Glomerular visceral epithelial cell (primary cell): ENCODE data around the gene CHORDC1.
A peak's percentile ranks its signal among the peaks of the same experiment; 100 is the strongest.
"Not testable (repeated sequence)": the region's sequence is repeated elsewhere in the genome, so short reads cannot be mapped to it uniquely, and the experiment has no call there.

Experiments used
- DNase-seq: peaks from one replicate; pipeline ENCODE4 v3.0.0-alpha.2; 2016; ENCODE audit errors: extremely low spot score

Gene CHORDC1

DNA sequence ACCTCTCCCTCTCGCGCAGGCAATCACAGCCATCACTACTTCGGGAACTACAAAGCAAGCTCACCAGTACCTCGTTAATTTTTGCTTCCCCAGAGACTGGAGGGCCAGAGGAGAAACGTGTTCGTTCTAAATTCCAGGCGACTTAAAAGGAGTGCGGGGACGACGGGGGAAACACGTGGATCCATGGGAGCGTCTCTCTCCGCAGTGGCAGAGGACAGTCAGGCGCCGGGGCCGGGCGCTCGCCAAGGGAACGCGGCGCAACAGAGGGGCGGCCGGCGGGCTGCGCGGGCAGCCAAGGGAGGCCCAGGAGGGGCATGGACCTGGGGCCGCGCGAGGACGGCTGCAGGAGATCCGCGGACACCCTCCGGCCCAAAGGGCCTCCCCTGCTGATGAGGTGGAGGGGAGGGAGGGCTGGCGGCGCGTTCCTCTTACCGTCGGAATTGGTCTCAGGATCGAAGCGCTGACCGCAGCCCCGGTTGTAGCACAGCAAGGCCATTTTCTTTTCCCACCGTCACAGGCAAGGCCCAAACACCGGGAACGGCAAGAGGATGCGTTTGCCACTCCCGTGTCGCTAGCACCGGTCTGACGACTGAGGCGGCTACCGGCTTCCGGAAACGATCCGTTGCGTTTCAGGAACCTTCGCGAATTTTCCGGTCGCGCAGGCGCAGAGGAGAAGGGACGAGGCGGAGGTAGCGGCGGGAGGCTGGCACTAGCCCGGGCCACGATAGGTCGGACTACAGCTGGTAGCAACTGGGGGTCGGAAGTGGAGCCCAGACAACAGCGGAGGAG is at the start of gene CHORDC1:
Gene CHORDC1 (minus strand): TSS at position 591 of the 789 bp plus-strand sequence. CDS start 95 bp downstream, at position 496.
- peak; percentile 87 for DNase-seq

DNA sequence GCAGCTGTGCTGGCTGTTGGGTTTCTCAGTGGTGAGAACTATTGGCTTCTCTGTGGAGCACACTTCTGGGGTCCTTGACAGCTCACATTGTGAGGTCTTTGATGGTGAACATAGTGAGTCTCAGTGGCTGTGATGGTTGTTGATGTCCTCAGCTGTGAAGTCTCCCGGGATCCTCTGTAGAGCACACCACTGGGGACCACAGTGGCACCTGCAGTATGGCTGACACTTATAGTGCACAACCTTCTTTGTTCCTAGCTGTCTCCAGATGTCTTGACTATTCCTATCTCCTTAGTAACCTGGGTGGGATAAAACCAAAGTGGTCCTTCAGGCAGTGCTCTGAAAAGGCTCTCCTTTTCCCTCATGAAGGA is 34.3 kb upstream of the CHORDC1 start:
- DNase-seq: no peak

DNA sequence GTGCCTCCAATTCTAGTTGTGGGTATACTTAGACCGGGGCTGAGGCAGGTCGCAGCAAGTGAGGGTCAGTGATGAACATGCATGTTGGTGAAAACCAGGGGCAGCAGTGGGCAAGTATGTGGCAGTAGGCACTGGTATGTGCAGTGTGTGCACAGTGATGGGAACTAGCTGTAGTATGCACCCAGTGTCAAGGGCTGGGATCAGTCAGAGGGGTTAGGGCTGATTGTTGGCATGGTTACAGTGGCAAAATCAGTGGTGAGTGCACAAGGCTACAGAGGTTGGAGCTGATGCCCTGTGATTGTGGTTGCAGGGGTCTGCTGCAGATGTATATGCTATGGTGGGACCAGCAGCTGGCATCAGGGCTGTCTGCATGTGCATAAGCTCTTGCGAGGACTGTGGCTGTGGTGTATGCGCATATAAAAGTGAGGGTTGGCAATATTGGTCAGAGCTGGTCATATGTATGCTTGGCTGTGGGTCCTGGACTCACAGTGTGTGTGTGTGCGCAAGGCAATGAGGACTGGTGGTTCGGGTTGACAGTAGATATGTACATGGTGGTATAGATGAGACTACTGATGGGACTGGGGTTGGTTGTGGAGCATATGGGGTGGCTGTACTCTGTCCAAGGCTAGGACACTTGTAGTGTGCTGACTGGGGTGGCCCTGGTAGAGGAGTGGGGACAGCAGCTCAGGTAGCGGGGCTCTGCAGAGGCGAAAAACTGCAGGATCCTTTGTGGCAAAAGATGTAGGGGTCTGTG is 33.7 kb upstream of the CHORDC1 start:
- DNase-seq: no peak

DNA sequence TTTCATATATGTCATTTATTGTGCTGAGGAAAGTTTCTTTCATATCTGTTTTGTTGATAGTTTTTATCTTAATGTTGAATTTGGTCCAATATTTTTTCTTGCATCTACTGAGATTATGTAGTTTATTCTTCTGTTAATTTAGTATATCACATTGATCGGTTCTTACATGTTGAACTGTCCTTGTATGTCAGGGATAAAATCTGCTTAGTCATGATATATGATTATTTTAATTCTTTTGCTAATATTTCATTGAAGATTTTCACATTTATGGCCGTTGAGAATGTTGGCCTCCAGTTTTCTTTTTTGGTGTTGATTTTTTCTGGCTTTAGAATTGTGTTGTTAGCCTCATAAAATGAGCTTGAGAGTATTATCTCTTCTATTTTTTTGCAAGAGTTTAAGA is 31.2 kb upstream of the CHORDC1 start:
- no peak for DNase-seq

DNA sequence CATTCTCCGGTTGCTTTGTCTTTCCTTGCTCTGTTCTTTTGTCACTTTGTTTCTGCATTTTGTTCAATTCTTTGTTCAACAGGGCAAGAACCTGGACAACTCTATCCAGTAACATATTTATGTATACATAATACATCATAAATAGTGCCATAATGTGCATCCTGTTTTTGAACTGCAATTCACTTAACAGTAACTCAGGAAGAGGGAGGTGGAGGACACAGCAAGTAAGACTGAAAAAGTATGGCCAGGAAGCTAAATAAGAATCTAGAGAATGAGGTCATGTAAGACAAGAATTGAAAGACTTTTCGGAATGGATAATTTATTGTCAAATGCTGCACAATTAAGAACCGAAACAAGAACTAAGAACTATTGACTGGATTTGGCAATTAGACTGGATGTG is 29.2 kb upstream of the CHORDC1 start:
- no peak for DNase-seq

DNA sequence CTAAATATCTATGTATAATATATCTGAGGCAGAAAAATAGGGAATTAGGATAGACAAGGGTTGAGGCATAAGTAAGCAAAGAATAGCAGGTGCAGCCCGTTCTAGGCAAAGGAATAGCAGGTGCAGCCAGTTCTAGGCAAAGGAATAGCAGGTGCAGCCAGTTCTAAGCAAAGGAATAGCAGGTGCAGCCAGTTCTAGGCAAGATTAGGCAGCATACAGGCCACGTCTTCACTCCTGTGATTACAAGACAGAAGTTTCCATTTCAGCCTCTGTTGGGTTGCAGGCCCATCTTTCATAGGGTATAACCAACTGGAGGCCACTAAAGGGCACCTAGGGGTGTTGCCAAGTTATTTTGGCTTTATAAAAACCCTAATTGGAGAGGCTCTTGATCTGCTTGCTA is 28.8 kb upstream of the CHORDC1 start:
- DNase-seq: no peak

DNA sequence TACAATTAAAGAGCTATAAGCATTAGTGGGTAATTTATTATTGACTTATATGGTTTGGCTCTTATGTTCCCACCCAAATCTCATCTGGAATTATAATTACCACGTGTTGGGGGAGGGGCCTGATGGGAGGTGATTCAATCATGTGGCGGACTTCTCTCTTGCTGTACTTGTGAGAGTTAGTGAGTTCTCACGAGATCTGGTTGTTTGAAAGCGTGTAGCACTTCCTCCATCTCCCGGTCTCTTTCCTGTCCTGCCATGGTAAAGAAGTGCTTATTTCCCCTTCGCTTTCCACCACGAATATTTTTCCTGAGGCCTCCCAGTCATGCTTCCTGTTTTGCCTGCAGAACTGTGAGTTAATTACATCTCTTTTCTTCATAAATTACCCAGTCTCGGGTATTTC is 28.1 kb upstream of the CHORDC1 start:
- no peak for DNase-seq

DNA sequence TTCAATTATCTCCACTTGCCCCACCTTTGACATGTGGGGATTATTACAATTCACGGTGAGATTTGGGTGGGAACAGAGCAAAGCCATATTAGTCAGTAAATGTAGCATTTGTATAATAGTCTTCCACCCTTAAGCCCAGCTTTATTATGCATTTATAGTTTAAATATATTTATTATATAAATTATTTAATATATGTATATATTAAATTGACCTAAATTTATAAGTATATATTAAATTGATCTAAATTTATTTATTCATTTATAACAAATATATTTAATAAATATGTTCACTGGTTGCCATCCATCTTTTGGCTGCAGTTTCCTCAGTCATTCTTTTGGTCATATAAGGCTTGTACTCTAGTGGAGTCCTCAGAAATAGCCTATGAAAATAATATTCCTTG is 23.6 kb upstream of the CHORDC1 start:
- no peak for DNase-seq

DNA sequence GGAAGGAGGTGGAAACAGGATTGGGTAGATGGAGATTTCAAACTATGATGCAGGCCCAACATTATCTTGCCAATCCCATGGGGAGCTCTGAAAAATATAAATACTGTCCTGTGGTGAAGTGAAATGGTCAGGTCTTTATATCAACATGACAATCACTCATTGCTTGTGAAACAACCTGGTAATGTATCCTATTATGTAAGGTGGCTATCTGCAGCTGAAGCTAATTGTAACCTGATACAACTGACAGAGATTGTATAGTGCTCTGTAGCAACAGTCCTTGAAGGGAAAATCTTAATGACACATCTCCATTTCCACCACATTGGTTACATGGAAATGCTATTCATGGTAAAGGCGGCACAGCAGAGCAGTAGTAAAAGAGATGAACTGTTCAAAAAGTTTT is 20.7 kb upstream of the CHORDC1 start:
- no peak for DNase-seq

DNA sequence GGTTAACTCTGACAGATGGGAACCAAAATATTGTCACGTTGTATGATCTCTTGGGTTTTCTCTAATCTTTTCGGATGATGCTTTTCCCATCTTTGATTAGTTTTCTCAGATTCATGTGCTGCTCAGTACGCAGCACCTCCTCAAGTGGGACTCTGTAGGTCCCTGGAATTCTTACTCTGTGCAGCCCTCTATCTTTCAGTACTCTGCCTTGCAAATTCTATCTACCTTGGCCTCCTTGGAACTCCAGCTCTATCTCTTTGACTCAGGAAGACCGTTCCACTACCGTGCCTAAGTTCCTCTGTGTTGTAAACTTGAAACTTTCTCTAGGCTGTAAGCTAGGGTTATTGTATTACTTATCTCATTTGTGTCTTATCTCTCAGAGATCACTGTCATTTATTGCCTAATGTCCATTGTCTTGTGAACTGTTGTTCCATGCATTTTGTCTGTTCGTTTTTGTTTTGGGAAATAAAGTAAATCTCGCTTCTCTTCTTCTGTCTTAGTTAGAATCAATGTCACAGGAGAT is 20.1 kb upstream of the CHORDC1 start:
- no peak for DNase-seq

DNA sequence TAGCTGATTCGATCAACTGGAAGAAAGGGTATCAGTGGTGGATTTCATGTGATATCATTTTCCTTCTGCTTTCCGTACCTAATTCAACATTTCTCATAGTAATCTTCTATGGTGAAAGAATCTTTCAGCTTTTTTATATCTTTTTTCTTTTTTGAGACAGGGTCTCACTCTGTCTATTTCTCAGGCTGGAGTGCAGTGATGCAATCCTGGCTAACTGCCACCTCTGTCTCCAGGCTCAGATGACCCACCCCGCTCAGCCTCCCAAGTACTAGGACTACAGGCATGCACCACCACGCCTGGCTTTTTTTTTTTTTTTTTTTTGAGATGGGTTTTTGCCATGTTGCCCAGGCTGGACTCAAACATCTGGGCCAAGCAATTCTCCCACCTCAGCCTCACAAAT is 18.6 kb upstream of the CHORDC1 start:
- no peak for DNase-seq

DNA sequence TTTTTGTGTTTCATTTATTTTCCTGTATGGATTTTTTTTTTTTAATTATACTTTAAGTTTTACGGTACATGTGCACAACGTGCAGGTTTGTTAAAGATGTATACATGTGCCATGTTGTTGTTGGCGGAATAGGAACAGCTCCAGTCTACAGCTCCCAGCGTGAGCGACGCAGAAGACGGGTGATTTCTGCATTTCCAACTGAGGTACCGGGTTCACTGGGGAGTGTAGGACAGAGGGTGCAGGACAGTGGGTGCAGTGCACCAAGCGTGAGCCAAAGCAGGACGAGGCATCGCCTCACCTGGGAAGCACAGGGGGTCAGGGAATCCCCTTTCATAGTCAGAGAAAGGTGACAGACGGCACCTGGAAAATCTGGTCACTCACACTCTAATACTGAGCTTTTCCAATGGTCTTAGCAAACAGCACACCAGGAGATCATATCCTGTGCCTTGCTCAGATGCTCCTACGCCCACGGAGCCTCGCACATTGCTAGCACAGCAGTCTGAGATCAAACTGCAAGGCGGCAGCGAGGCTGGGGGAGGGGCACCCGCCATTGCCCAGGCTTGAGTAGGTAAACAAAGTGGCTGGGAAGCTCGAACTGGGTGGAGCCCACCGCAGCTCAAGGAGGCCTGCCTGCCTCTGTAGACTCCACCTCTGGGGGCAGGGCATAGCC is 17.3 kb upstream of the CHORDC1 start:
- DNase-seq: not testable (repeated sequence)

DNA sequence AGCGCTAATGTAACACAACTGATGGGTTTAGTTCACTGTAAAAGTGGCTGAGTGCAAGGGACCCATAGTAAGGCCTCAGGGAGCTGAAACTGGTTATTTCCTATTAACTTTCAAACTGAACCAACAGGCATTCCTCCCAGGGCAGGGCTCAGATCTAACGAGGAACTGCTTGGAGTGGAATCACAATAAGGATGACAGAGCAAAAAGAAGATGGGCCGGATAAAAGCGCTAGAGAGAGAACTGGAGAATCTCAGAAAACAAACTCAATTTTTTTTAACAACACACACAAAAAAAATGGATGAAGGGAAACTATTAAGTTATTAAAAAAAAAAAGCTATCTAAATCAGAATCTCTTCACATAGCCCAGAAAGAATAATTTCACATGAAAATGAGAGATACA is 14.2 kb upstream of the CHORDC1 start:
- DNase-seq: no peak

DNA sequence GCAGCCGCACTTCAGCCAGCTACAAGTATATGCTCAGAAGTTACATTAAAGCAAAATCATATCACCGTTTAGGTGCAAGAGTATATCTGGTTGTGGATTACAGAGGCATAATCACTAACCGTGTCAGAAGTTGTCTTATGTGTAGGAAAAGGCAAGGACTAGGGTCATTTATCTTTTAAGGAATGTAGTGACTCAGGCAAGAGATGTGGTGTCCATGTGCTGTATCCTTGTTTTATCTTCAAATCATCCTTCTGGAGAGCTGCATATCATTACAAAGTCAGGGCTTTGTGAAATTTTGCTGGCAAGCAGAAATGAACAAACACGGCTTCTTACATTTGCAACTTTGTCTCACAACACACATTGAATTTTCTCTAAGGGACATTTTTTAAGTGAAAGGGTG is 12.7 kb upstream of the CHORDC1 start:
- no peak for DNase-seq

DNA sequence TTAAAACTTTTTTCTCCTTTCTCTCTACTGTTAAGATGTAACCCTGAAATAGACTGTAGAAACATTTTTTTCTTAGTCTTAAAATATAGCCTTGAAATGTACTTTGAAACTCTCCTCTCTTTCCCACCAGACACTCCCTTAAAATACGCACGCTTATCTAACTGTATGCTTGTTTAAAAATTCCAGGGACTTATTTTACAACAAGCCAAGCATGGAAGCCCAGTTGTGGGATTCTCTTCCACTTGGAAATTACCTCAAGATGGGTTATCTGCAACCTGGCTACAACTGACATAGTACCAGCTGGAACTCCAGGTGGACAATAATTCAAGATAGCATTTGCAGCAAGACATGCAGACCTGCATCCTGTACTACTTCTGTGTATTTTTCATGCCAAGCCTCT is 12.1 kb upstream of the CHORDC1 start:
- DNase-seq: no peak

DNA sequence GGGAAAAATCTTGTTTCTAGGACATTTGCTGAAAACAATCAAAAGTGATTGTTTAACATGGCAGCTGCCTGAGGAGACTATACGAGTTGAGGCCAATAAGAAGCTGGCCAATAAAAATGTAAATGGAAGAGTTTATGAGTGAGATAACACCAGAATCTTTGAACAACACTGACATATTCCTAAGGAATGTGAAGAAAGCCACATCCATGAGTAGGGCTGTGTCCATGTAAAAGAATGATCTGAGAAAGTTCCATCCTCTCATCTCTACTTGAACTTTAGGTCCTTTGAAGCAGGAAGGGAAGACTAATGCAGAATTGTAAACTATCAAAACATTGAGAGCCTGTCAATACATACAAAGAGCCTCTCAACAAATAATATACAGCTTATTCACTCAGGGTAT is 6.9 kb upstream of the CHORDC1 start:
- peak; percentile 11 for DNase-seq

DNA sequence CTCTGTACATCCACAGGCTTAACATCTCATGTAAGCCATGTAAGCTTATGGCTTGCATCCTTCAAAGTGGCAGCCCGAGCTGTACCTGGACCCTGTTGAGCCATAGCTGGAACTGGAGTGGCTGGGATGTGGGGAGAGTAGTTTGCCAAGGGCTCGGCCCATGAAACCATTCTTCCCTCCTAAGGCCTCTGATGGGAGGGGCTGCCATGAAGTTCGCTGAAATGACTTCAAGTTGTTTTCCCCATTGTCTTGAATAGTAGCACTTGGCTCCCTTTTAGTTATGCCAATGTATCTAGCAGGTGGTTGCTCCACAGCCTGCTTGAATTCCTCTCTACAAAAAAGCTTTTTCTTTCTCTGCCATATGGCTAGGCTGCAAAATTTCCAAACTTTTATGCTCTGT is 5.2 kb upstream of the CHORDC1 start:
- no peak for DNase-seq

DNA sequence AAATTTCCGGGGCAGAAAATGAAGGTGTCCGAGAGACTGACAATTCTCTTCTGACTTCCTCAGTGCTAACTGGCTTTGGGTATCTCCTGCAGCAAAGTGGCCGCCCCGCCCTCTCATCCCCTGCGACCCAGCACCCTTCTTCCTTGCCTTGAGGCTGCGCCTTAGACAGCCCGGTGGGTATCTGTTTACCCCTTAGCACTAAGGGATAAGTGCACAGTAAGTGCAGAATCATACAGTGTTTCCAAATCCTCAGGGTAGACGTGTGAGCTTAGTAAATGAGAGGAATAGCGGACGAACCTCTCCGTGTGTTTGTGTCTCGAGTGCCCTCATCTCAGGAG is 368 bp upstream of the CHORDC1 start:
- no peak for DNase-seq

DNA sequence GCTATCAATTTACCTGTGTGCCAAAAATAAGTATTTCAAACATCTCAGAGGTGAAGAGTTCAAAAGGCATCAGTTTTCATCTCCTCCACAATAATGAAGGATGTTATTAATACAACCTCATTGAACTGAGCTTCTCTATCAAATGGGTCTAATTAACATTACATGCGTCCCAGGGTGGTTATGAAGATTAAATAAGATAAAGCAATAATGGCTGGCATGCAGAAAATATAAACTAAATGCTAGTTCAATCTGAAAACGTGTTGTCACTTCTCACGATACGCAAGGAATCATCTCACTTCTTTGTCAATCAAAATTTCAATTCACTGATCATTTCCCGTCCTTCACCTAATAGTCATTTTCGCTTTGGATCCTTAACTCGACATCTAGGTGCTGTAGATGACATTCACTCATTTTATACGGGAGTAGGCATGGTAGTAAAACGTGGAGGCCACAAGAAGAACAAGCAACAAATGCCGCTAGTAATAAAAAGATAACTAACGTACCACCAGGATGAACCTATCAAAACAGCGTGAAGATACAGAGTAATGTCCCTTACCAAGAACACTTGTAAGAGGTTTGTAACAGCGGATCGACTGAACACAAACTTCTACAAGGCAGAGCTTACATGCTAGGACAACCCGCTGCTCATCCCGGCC is 918 bp downstream of the CHORDC1 start:
- no peak for DNase-seq

DNA sequence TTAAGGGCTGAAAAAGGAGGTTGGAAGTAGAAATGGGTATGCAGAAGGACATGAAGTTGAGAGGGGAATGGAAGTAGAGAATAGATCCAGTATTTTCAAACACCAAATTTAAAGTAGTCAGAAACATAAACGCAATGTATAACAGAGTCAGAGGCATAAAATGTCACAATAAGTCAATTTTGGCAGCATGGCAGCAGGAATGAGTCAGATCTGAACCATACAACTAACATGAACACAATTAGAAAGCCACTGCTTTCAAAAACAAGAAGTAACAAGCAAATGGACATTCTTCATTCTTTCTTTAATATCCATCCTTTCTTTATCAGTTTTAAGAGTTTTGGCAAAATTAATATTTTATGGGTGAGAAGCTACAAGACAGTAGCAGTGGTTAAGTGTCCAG is 2.5 kb downstream of the CHORDC1 start:
- no peak for DNase-seq

DNA sequence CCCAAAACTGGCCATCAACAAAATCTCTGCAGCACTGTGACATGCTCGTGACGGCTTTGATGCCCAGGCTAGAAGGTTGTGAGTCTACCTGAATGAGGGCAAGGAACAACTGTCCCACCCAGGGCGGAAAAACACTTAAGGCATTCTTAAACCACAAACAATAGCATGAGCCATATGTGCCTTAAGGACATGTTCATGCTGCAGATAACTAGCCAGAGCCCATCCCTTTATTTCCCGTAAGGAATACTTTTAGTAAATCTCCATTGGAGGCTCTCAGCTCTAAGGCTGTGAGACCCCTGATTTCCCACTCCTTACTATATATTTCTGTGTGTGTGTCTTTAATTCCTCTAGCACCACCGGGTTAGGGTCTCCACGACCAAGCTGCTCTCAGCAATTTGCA is 3.4 kb downstream of the CHORDC1 start:
- DNase-seq: no peak

DNA sequence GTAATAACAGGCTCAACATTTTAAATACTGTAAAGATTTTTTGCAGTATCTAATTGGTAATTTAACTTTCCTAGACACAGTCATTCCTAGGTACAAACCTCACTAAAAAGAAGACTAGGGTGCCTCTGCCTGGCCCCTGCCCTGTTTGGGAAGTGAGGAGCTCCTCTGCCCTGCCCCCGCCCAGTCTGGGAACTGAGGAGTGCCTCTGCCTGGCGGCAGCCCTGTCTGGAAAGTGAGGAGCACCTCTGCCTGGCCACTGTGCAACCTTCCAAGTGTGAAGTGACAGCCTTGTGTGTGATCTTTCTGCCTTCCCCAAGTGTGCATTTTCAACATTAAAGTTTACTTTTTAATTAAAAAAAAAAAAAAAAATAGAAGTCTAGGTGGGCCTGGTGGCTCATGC is 4.2 kb downstream of the CHORDC1 start:
- DNase-seq: no peak
